ENCODE measurements around the gene PGBD2.

The PGBD2 gene, protein sequence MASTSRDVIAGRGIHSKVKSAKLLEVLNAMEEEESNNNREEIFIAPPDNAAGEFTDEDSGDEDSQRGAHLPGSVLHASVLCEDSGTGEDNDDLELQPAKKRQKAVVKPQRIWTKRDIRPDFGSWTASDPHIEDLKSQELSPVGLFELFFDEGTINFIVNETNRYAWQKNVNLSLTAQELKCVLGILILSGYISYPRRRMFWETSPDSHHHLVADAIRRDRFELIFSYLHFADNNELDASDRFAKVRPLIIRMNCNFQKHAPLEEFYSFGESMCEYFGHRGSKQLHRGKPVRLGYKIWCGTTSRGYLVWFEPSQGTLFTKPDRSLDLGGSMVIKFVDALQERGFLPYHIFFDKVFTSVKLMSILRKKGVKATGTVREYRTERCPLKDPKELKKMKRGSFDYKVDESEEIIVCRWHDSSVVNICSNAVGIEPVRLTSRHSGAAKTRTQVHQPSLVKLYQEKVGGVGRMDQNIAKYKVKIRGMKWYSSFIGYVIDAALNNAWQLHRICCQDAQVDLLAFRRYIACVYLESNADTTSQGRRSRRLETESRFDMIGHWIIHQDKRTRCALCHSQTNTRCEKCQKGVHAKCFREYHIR

DNA sequence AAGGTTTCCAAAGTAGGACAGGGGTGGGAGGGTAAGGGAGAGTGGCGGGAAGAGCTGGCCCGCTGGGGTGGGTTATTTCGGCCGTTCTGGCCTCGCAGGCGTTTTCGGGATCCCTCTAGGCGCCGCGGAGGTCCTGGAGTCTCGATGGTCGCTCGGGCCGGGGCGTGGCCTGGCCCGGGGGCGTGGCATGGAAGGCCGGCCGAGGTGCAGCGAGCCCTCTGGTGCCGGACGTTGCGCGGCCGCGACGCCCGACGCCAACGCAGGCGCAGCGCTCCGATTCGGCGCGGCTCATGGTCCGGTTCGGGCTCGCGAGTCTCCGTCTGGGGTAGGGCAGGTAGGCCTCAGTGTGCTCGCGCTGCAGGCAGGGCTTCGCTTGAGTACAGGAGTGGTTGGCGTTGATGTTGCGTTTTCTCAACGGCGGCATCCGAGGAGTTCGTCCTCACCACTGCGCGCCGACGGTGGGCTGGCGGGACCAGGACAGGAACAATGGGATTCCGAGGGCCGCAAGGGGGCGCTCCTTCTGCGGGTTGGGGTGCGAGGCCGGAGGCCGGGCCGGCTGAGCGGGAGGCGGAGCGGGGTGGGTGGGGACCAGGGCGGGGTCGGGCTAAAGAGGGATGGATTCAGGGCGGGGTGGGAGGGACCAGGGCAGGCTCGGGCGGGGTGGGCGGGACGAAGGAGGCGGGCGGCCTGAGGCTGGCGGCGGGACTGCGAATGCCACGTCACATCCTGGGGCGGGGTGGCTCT, at the start of gene PGBD2:
Gene PGBD2, plus strand, starts transcription at position 227 of the 744 bp plus-strand sequence. CDS start 7,628 bp downstream, outside the sequence.
- peaks cover 6% of the 10 kb centered on the region for H3K79me2 ChIP-seq (ENCODE audit: control insufficient read depth, insufficient read depth, low read length, unreplicated experiment)
- H3K36me3 ChIP-seq (ENCODE audit: insufficient read depth, low read length), result no peaks in the 10 kb centered on the region
- peaks cover 6% of the 10 kb centered on the region for H3K4me1 ChIP-seq (ENCODE audit: control insufficient read depth, insufficient read depth, low read length, unreplicated experiment)
- peak within 1 kb of the TSS; percentile 98 for H3K4me3 ChIP-seq (ENCODE audit: low read depth, low read length)
- H3K27me3 ChIP-seq (ENCODE audit: insufficient read depth, low read length), result peaks cover 7% of the 10 kb centered on the region
- peak within 1 kb of the TSS; percentile 100 for H2AFZ ChIP-seq (ENCODE audit: low read length, unreplicated experiment)
- H3K27ac ChIP-seq (ENCODE audit: low read depth, low read length), result peak within 1 kb of the TSS; percentile 82

GRCh38 chr1:248857201-248857600, 48.8 kb upstream of the PGBD2 start:
- Histone ChIP-seq H3K4me1 (ENCODE audit: control insufficient read depth, insufficient read depth, low read length, unreplicated experiment) (peaks cover 10% of the 10 kb centered on the region), H3K4me3 (ENCODE audit: low read depth, low read length) (peak overlapping the region; percentile 95), H3K36me3 (ENCODE audit: insufficient read depth, low read length) (no peaks in the 10 kb centered on the region), H3K27me3 (ENCODE audit: insufficient read depth, low read length) (no peaks in the 10 kb centered on the region), H2AFZ (ENCODE audit: low read length, unreplicated experiment) (no peak overlapping the region), H3K79me2 (ENCODE audit: control insufficient read depth, insufficient read depth, low read length, unreplicated experiment) (peaks cover 22% of the 10 kb centered on the region), H3K27ac (ENCODE audit: low read depth, low read length) (no peak overlapping the region)

- Histone ChIP-seq H3K4me3 (ENCODE audit: low read depth, low read length) (peak overlapping the region; percentile 95), H3K36me3 (ENCODE audit: insufficient read depth, low read length) (no peaks in the 10 kb centered on the region), H3K4me1 (ENCODE audit: control insufficient read depth, insufficient read depth, low read length, unreplicated experiment) (peaks cover 14% of the 10 kb centered on the region), H3K27me3 (ENCODE audit: insufficient read depth, low read length) (no peaks in the 10 kb centered on the region), H2AFZ (ENCODE audit: low read length, unreplicated experiment) (no peak overlapping the region), H3K27ac (ENCODE audit: low read depth, low read length) (no peak overlapping the region), H3K79me2 (ENCODE audit: control insufficient read depth, insufficient read depth, low read length, unreplicated experiment) (peaks cover 22% of the 10 kb centered on the region)
Measured at GRCh38 chr1:248857749-248858095, 48.3 kb upstream of the PGBD2 start.

GRCh38 chr1:248858096-248858890, 47.7 kb upstream of the PGBD2 start:
- H3K27me3 ChIP-seq (ENCODE audit: insufficient read depth, low read length), result no peaks in the 10 kb centered on the region
- peaks cover 22% of the 10 kb centered on the region for H3K79me2 ChIP-seq (ENCODE audit: control insufficient read depth, insufficient read depth, low read length, unreplicated experiment)
- H3K27ac ChIP-seq (ENCODE audit: low read depth, low read length), result peak overlapping the region; percentile 50
- H2AFZ ChIP-seq (ENCODE audit: low read length, unreplicated experiment), result peak overlapping the region; percentile 94
- no peaks in the 10 kb centered on the region for H3K36me3 ChIP-seq (ENCODE audit: insufficient read depth, low read length)
- H3K4me3 ChIP-seq (ENCODE audit: low read depth, low read length), result peak overlapping the region; percentile 95
- H3K4me1 ChIP-seq (ENCODE audit: control insufficient read depth, insufficient read depth, low read length, unreplicated experiment), result peaks cover 15% of the 10 kb centered on the region

- Histone ChIP-seq H2AFZ (ENCODE audit: low read length, unreplicated experiment) (peak within 1 kb of the TSS; percentile 94), H3K4me3 (ENCODE audit: low read depth, low read length) (peak within 1 kb of the TSS; percentile 95), H3K27me3 (ENCODE audit: insufficient read depth, low read length) (no peaks in the 10 kb centered on the region), H3K79me2 (ENCODE audit: control insufficient read depth, insufficient read depth, low read length, unreplicated experiment) (peaks cover 22% of the 10 kb centered on the region), H3K4me1 (ENCODE audit: control insufficient read depth, insufficient read depth, low read length, unreplicated experiment) (peaks cover 15% of the 10 kb centered on the region), H3K36me3 (ENCODE audit: insufficient read depth, low read length) (no peaks in the 10 kb centered on the region), H3K27ac (ENCODE audit: low read depth, low read length) (peak within 1 kb of the TSS; percentile 50)
Measured at GRCh38 chr1:248858891-248859889, 46.8 kb upstream of the PGBD2 start, which contains the start of gene ZNF692. ZNF692 (minus strand) TSS chr1:248859085; CDS start chr1:248858309, 776 bp downstream.

- Histone ChIP-seq H3K79me2 (ENCODE audit: control insufficient read depth, insufficient read depth, low read length, unreplicated experiment) (peaks cover 22% of the 10 kb centered on the region), H3K4me3 (ENCODE audit: low read depth, low read length) (peak overlapping the region; percentile 95), H3K27me3 (ENCODE audit: insufficient read depth, low read length) (no peaks in the 10 kb centered on the region), H3K4me1 (ENCODE audit: control insufficient read depth, insufficient read depth, low read length, unreplicated experiment) (peaks cover 15% of the 10 kb centered on the region), H2AFZ (ENCODE audit: low read length, unreplicated experiment) (peak overlapping the region; percentile 58), H3K27ac (ENCODE audit: low read depth, low read length) (no peak overlapping the region), H3K36me3 (ENCODE audit: insufficient read depth, low read length) (no peaks in the 10 kb centered on the region)
Measured at GRCh38 chr1:248860007-248860406, 46.0 kb upstream of the PGBD2 start.

- peaks cover 15% of the 10 kb centered on the region for H3K4me1 ChIP-seq (ENCODE audit: control insufficient read depth, insufficient read depth, low read length, unreplicated experiment)
- H3K27me3 ChIP-seq (ENCODE audit: insufficient read depth, low read length), result no peaks in the 10 kb centered on the region
- no peaks in the 10 kb centered on the region for H3K36me3 ChIP-seq (ENCODE audit: insufficient read depth, low read length)
Measured at GRCh38 chr1:248861616-248862015, 44.4 kb upstream of the PGBD2 start.

GRCh38 chr1:248862695-248862997, 43.4 kb upstream of the PGBD2 start:
- H3K4me3 ChIP-seq (ENCODE audit: low read depth, low read length), result peak overlapping the region; percentile 76
- H3K27ac ChIP-seq (ENCODE audit: low read depth, low read length), result no peak overlapping the region
- H2AFZ ChIP-seq (ENCODE audit: low read length, unreplicated experiment), result peak overlapping the region; percentile 72
- no peaks in the 10 kb centered on the region for H3K27me3 ChIP-seq (ENCODE audit: insufficient read depth, low read length)
- peaks cover 8% of the 10 kb centered on the region for H3K79me2 ChIP-seq (ENCODE audit: control insufficient read depth, insufficient read depth, low read length, unreplicated experiment)
- peaks cover 8% of the 10 kb centered on the region for H3K4me1 ChIP-seq (ENCODE audit: control insufficient read depth, insufficient read depth, low read length, unreplicated experiment)
- no peaks in the 10 kb centered on the region for H3K36me3 ChIP-seq (ENCODE audit: insufficient read depth, low read length)

More at GRCh38 chr1:248861616-248862015, 44.4 kb upstream of the PGBD2 start:
- no peak overlapping the region for H2AFZ ChIP-seq (ENCODE audit: low read length, unreplicated experiment)
- no peak overlapping the region for H3K27ac ChIP-seq (ENCODE audit: low read depth, low read length)
- H3K79me2 ChIP-seq (ENCODE audit: control insufficient read depth, insufficient read depth, low read length, unreplicated experiment), result peaks cover 18% of the 10 kb centered on the region
- H3K4me3 ChIP-seq (ENCODE audit: low read depth, low read length), result no peak overlapping the region

DNA sequence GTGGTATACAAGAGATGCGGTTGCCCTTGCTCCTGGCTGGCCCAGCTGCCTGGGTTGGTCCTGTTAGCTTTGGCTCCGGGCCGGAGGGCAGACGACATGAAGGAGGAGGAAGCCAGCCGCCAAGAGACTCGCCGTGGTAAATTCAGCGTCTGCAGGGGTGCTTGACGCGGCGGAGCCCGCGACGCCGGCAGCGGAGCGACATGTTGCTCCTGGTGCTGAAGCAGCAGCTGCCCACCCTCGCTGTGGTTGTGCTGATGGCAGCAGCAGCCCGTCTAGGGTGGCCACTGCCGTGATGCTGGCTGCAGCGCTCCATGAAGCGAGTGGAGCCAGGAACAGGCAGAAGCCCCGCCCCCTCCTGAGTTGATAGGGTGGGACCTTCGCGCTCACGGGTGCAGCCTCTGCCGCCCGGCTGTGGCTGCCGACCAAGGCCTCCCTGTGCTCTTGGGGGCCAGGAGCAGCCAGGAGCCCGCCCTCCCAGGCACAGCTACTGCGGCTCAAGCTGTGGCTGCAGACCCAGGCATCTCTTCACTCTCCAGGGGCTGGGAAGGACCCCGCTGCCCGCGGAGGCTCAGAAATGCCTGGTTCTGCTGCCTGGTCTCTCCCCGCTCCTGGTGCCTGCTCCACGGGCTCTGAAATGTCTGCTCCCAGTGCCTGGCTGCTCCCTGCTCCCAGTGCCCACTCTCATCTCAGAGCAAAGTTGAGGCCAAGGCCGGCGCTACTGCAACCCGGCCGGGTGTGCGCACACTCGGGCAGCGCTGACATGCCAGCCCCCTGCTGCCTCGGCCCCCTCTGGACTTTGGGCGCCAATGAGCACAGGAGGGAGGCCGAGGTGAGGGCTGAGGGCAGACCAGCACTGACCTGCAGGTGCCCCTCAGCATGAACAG, 42.8 kb upstream of the PGBD2 start:
- H2AFZ ChIP-seq (ENCODE audit: low read length, unreplicated experiment), result peak overlapping the region; percentile 72
- H3K4me3 ChIP-seq (ENCODE audit: low read depth, low read length), result peak overlapping the region; percentile 76
- no peak overlapping the region for H3K27ac ChIP-seq (ENCODE audit: low read depth, low read length)
- H3K36me3 ChIP-seq (ENCODE audit: insufficient read depth, low read length), result no peaks in the 10 kb centered on the region
- peaks cover 8% of the 10 kb centered on the region for H3K4me1 ChIP-seq (ENCODE audit: control insufficient read depth, insufficient read depth, low read length, unreplicated experiment)
- H3K27me3 ChIP-seq (ENCODE audit: insufficient read depth, low read length), result no peaks in the 10 kb centered on the region
- peaks cover 2% of the 10 kb centered on the region for H3K79me2 ChIP-seq (ENCODE audit: control insufficient read depth, insufficient read depth, low read length, unreplicated experiment)

All from ACC112 (cell line).